Heart right ventricle (tissue), 16 donors: ENCODE data around the gene PPP1CA. TPM values are rescaled to one million over a fixed set of nuclear protein-coding genes. Genes with fewer than 3 reads are reported as not detected.

Experiments
- ATAC-seq, 8 donors: fragments of 200-7000 bp; cut with Tn5 transposase; one replicate each; pipeline ENCODE4 v1.9.1; 2020; ENCODE audit warnings: mild to moderate bottlenecking in 8 of 8, moderate library complexity in 8 of 8, moderate number of reproducible peaks in 1 of 8
- DNase-seq, 2 donors: peaks; one replicate each; pipeline ENCODE4 v3.0.0-alpha.2; 2020
- H3K27ac ChIP-seq, 10 donors: fragments of 200-600 bp; sonication (generic) in 2 of 10; one replicate each; pipeline versions ENCODE4 v1.5.0 to v1.8.0; 2020 to 2022; ENCODE audit warnings: mild to moderate bottlenecking in 3 of 10
- H3K27me3 ChIP-seq, 7 donors: fragments of 200-600 bp; one replicate each; pipeline ENCODE4 v1.8.0; 2021 to 2022; ENCODE audit warnings: mild to moderate bottlenecking in 2 of 7
- H3K36me3 ChIP-seq, 9 donors: fragments of 200-600 bp; sonication (generic) in 1 of 9; one replicate each; pipeline versions ENCODE4 v1.5.0 to v1.8.0; 2020 to 2022; ENCODE audit warnings: mild to moderate bottlenecking in 2 of 9
- H3K4me1 ChIP-seq, 9 donors: fragments of 200-600 bp; sonication (generic) in 1 of 9; one replicate each; pipeline versions ENCODE4 v1.5.0 to v1.8.0; 2020 to 2022; ENCODE audit warnings: mild to moderate bottlenecking in 4 of 9
- H3K4me3 ChIP-seq, 10 donors: fragments of 200-600 bp; sonication (generic) in 2 of 10; one replicate each; pipeline versions ENCODE4 v1.5.0 to v1.8.0; 2020 to 2022; ENCODE audit warnings: mild to moderate bottlenecking in 7 of 10, moderate library complexity in 2 of 10
- H3K9me3 ChIP-seq, 11 donors: fragments of 200-600 bp in 10 of 11; sonication (generic) in 2 of 11; one replicate each; pipeline versions ENCODE4 v1.5.0 to v1.8.0; 2013 to 2022; ENCODE audit warnings: mild to moderate bottlenecking in 2 of 11, control low read depth in 1 of 11, moderate library complexity in 1 of 11
- WGBS, 2 donors: extraction: QIAGEN DNeasy Blood & Tissue Kit; methylation state at CpG; one replicate each; pipeline ENCODE4 v1.1.7; 2013; ENCODE audit warnings: inconsistent platforms in 1 of 2; 5-methylcytosine and 5-hydroxymethylcytosine counted together
- intact Hi-C, 10 donors: fragments of 100-400 bp; cut with DNase I; formaldehyde crosslinking; loops; one replicate each; pipeline versions ENCODE4 v1.11.1 to v1.14.2; 2022
- polyA plus RNA-seq, 2 donors: library from polyadenylated mRNA; stranded (reverse); fragments of 200-250 nt; gene quantifications; one replicate each; pipeline ENCODE4 v1.2.3, GENCODE V29; 2013
- total RNA-seq, 10 donors: library from RNA; stranded (reverse); fragmentation: NEBNext Ultra II Directional in 3 of 10; extraction: Animal tissue kit (Norgen Biotek cat#: 25700) in 3 of 10; gene quantifications; one replicate each; pipeline versions ENCODE4 v1.2.1 to v1.2.4, GENCODE V29; 2021 to 2023
- TF ChIP-seq, protein P1 (sequence below), 9 donors: fragments of 200-600 bp; sonication (generic) in 2 of 9; IDR thresholded peaks; one replicate each; pipeline versions ENCODE4 v1.5.0 to v1.8.0; 2021 to 2022; ENCODE audit warnings: antibody characterized with exemption in 9 of 9, mild to moderate bottlenecking in 5 of 9, moderate library complexity in 1 of 9
- donor health status: Arrhythmogenic right ventricular cardiomyopathy.
- donor health status: ischemic (EF 13 %, LVEDD 7.1; RV severe dilation, severe dysfunction).
- donor health status: healthy with polysubstance abuse.
- donor health status: DM: no; HTN: yes; CAD: no.
- donor health status: DM: no; HTN: no; CAD: no.
- donor health status: ischemic (EF 25% LVEDD 6.9; RV normal size, moderate dysfunction).
- donor health status: ischemic (EF 25% LVEDD 5.7; RV mildly dilated, moderate dysfunction).
- donor health status: healthy.
- donor health status: DM: yes; HTN: yes; CAD: no.
- donor health status: Ischemic cardiomyopathy.
- donor health status: ischemic (EF 35%, LVEDD 5.7; RV mildly dilated, moderate dysfunction).
- donor health status: nonischemic (EF 11% LVEDD 7.7; RV severe dilation, severe dysfunction).
- donor health status: DM: yes; HTN: yes; CAD: no.
- donor health status: PGD.
- donor health status: ischemic (EF 29% LVEDD 5.4; RV normal size, mild dysfunction).
- donor health status: nonischemic (EF 23%, LVEDD 6.1; RV moderate dilation, normal function).

PPP1CA gene
- total and polyA plus RNA-seq, 12 donors = 80.2 to 186 (median 103) TPM

DNA sequence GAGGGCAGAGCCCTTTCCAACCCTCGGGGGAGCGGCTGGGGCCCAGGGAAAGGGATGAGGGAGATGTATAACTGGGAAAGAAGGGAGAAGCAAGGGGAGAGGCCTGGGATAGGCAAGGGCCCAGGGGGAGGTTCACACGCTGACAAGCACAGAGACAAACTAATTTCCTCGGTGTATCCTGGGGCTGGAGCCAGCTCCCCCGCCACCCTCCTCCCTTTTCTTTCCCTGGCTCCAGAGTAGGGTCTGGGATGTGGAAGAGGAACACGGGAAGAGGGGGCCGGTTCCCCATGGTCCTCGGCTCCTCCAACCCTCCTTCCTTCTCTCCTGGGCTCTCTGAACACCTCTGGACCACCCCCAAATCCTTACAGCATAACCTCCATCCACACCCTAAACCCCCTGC is 35.1 kb downstream of the PPP1CA start:
- intact Hi-C loops = no loop called here

DNA sequence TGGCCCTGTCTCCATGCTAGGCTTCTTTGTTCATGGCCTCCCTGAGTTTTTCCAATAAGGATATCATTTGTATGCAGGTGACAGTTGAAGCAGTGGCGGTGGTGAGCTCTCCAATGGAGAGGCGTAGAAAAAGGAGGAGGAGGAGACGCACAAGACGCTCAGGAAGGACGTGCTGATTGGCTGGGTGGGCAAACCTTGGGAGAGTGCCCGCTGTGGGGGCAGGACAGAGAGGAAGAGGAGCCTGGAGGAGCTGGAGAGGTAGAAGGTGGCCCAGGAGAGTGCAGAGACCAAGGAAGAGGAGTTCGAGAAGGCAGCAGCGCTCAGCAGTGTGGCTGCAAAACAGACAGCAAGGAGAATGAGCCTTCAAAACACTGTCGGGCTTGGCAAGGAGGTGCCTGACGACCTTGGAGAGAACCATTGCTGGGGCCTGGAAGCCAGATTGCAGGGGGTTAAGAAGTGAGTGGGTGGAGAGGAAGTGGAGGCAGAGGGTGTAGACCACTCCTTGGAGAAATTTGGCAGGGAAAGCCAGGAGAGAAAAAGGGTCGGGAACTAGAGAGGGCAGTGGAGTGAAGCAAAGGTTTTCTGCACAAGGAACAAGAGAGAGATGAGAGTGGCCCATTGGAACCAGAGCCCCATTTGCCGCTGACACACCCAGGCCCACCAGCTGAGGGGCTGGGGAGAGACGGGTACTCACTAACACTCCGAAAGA is 35.8 kb downstream of the PPP1CA start:
- Histone ChIP-seq H3K4me3 (no peak overlapping the region), H3K4me1 (peaks cover 10 to 57% (median 25%) of the 10 kb centered on the region in 9 donors), H3K9me3 (no peaks in the 10 kb centered on the region), H3K27me3 (no peaks in the 10 kb centered on the region), H3K36me3 (peaks cover 0 to 21% (median 0%) of the 10 kb centered on the region in 9 donors), H3K27ac (peak overlapping the region in 3 of 10 donors; percentile 20 to 31 (median 24))
- WGBS, 2 donors = 65 to 67% methylated on average over 14 of the region's 14 CpGs
- no peak for DNase-seq
- intact Hi-C loops = no loop called here
- TF ChIP-seq, protein P1, sequence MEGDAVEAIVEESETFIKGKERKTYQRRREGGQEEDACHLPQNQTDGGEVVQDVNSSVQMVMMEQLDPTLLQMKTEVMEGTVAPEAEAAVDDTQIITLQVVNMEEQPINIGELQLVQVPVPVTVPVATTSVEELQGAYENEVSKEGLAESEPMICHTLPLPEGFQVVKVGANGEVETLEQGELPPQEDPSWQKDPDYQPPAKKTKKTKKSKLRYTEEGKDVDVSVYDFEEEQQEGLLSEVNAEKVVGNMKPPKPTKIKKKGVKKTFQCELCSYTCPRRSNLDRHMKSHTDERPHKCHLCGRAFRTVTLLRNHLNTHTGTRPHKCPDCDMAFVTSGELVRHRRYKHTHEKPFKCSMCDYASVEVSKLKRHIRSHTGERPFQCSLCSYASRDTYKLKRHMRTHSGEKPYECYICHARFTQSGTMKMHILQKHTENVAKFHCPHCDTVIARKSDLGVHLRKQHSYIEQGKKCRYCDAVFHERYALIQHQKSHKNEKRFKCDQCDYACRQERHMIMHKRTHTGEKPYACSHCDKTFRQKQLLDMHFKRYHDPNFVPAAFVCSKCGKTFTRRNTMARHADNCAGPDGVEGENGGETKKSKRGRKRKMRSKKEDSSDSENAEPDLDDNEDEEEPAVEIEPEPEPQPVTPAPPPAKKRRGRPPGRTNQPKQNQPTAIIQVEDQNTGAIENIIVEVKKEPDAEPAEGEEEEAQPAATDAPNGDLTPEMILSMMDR (IDR thresholded peaks at IDR 0.05) = no peak
- peak in 1 of 8 donors; percentile 15 for ATAC-seq

More for the DNA sequence above, 35.1 kb downstream of the PPP1CA start:
- H3K9me3 ChIP-seq = no peaks in the 10 kb centered on the region
- peaks cover 10 to 64% (median 29%) of the 10 kb centered on the region in 9 donors for H3K4me1 ChIP-seq
- DNase-seq = no peak
- peaks cover 0 to 21% (median 0%) of the 10 kb centered on the region in 9 donors for H3K36me3 ChIP-seq
- 27 to 32% methylated on average over 8 of the region's 8 CpGs for whole genome bisulfite sequencing, 2 donors
- peak overlapping the region in 3 of 10 donors; percentile 20 to 31 (median 24) for H3K27ac ChIP-seq
- no peak overlapping the region for H3K4me3 ChIP-seq
- peak in 5 of 8 donors; percentile 13 to 43 (median 37) for ATAC-seq
- TF ChIP-seq, protein P1 (IDR thresholded peaks at IDR 0.05) = no peak
- H3K27me3 ChIP-seq = no peaks in the 10 kb centered on the region

DNA sequence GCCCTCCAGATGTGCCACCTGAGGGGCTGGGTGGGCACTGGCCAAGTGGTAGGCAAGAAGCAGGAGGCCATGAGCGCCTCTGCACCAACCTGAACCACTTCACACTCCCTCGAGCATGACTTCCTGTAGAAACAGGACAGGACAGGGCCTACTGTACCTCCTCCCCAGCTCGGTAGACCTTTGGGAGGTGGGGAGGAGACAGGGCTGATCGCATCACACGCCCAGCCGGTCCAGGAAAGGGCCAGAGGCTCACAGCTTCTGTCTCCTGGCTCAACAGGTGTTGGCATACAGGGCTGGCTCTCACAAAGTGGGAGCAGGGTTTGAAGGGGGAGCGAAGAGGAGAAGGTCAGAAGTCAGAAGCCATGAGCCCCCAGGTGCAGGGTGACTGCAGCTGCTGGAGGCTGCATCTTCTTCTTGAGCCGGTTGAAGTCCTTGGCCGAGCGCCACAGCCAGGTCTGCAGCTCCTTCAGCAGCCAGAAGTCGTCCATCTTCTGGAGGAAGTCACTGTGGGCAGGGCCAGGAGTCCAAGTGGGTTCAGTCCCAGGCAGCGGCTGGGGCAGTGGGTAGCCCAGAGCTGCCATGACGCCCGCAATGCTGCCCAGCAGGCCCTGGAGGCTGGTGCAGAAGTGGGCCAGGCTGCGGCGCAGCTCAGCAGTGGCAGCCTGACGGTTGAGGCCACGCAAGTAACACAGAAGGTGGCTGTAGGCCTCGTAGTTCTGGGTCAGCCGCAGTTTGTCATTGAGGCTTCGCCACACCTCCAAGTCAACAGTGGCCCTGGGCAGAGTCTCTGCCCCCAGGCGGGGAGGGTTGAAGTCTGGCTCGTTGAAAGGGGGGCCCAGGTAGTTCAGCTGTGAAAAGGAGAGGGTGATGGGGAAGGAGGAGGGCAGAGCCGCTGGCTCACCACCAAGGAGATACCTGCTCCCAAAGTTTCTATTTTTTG is 36.6 kb downstream of the PPP1CA start:
- H3K9me3 ChIP-seq = no peaks in the 10 kb centered on the region
- 90 to 93% methylated on average over 24 of the region's 24 CpGs for WGBS, 2 donors
- intact Hi-C loops = no loop called here

DNA sequence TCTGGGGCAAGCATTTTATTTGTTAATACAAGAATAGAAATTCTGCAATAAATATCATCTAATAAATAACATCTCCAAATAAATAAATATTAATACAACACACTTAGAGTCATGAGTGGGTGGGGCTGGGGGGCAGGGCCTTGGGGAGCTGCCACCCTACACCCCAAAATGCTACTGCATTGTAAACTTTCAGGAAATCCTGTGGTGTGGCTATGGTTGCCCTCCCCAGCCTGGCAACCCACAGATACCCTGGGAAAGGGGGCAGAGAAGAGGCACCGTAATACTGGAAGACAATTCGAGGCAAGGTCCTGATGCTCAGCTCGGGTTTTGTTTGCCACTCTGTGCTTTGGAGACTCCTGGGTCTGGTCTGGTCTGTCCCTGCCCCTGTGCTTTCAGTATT is 37.5 kb downstream of the PPP1CA start:
- H3K4me3 ChIP-seq = no peak overlapping the region
- intact Hi-C loops = no loop called here
- no peak for ATAC-seq

More for the DNA sequence above, 36.6 kb downstream of the PPP1CA start:
- ATAC-seq (no peak), DNase-seq (no peak)
- Histone ChIP-seq H3K36me3 (peaks cover 0 to 21% (median 0%) of the 10 kb centered on the region in 9 donors), H3K4me3 (no peak overlapping the region), H3K27ac (no peak overlapping the region), H3K4me1 (peaks cover 10 to 49% (median 25%) of the 10 kb centered on the region in 9 donors), H3K27me3 (no peaks in the 10 kb centered on the region)
- TF ChIP-seq, protein P1 (IDR thresholded peaks at IDR 0.05) = no peak

More for the DNA sequence above, 37.5 kb downstream of the PPP1CA start:
- no peaks in the 10 kb centered on the region for H3K27me3 ChIP-seq
- peaks cover 10 to 40% (median 25%) of the 10 kb centered on the region in 9 donors for H3K4me1 ChIP-seq
- no peaks in the 10 kb centered on the region for H3K9me3 ChIP-seq
- H3K27ac ChIP-seq = no peak overlapping the region
- DNase-seq = no peak
- TF ChIP-seq, protein P1 (IDR thresholded peaks at IDR 0.05) = no peak
- peaks cover 0 to 21% (median 0%) of the 10 kb centered on the region in 9 donors for H3K36me3 ChIP-seq
- WGBS, 2 donors = 92 to 100% methylated on average over 3 of the region's 3 CpGs
